Measurements from ENCODE around the gene TBCD.
"Not testable (repeated sequence)": the region's sequence is repeated elsewhere in the genome, so short reads cannot be mapped to it uniquely, and the experiment has no call there.

The TBCD gene

DNA sequence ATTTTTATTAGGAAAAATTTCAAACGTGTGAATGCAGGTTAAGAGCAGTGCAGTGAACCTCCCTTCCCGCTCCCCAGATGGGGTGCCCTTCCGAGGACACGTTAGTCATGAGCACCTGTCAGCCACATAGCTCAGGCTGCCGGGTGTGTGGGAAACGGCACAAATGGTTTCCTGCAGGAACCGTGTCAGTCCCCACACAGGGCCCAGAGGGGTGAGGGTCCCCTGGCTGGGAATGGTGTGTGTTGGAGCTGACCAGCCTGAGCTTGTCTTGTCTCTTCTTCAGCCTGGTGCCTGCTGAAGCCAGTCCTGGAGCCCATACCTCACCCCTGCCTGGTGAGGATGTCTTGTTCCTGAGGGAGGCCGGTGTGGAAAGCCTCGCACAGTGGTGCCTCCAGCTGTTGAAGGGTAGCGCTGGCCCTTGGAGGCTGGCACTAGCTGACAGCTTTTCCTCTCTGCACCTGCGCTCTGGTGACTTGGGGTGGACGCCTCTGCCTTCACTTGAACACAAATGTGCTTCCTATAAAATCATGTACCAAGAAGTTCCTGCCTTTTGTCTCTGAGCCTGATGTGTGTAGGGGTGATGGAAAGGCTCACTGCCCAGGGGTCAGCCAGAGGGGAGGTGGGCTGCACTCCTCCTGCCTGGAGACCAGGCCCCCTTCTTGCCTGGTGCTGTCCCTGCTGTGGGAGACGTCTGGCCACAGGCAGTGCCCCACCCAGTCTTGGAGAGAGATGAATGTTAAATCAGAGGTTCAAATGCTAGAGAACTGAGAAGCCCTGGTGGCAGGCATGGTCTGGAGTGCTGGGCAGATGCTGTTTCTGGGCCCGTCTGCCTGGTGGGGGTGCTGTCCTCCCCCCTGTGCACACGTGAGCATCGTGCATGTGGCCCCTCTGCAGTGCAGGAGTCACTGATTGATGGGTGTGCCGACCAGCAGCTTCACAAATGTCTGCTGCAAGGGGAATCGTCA, 190.6 kb downstream of the TBCD start:
- no peak for DNase-seq

GRCh38 chr17:82943339-82943738, 191.5 kb downstream of the TBCD start:
- DNase-seq, result no peak

GRCh38 chr17:82943751-82944150, 191.9 kb downstream of the TBCD start:
- no peak for DNase-seq

- DNase-seq, result no peak
Measured at GRCh38 chr17:82944990-82945389, 193.1 kb downstream of the TBCD start.

- DNase-seq, result no peak
Measured at GRCh38 chr17:82946081-82946480, 194.2 kb downstream of the TBCD start.

DNA sequence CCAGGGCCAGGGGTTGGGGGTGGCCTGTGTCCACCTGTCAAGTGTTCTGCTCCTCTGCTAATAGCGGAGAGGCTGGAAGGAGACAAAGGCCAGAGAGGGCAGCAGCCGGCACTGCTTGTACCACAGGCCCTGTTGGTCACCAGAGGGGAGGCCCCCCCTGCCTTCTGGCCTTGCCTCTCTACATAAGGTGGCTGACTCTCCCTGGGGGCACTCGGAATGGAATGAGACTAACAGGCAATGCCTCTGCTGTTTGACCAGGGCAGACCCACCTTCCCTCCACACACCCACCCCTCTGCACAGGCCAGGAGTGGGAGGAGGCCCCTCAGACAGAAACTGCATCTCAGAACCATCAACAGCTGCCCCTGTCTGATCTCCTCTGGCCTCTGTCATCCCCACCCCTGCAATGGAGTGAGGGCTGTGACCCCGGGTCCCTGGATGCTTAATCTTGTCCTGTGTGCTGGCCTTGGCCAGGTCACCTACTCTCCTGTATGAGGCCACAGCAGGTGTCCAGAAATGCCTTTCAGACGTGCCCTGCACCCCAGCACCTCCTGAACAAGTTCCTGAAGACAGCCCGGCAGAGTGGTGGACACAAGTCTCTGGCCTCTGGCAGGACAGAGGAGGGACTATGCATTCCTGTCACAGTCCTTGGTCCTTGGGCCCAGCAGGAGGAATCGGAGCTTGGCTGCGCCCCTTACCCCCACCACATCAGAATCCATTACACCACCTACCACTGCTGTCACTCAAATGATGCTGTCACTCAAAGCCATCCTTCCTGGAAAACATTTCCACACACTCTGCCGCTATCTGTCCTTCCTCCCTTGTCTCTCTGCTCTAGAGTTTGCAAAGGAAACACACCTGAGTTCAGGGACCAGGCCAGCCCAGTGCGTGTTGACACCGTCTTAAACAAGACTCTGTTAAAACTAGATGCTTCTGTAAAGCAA, 195.5 kb downstream of the TBCD start:
- DNase-seq, result no peak

- DNase-seq, result no peak
Measured at GRCh38 chr17:82948081-82948511, 196.2 kb downstream of the TBCD start.

GRCh38 chr17:82948957-82949356, 197.1 kb downstream of the TBCD start:
- no peak for DNase-seq

GRCh38 chr17:82949361-82949760, 197.5 kb downstream of the TBCD start:
- no peak for DNase-seq

GRCh38 chr17:82949984-82950383, 198.1 kb downstream of the TBCD start:
- no peak for DNase-seq

DNA sequence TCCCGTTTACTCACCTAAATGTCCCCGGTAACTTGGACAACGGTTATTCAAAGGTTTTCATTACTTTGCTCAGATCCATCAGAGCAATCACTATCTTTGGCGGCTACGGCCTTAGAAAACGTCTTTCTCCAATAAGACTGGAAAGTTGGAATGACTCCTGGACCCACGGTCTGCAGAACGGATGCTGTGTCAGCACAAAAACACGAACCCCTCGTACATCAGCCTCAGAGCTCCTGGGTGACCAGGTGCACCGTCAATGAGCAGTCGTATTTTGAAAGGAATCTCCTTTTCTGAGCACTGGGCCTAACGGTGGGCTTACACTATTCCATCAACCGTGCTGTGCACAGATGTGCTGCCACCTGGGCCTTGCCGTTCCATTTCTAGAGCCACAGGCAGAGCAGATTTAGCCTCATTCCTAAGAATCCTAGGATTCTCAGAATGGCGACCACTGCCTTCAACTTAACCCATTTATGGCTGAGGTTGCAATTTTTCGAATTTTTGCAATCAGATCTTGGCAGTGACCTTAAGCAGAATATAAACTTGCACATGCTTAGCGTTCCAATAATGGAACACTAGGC, 198.7 kb downstream of the TBCD start:
- DNase-seq, result no peak

- DNase-seq, result no peak
Measured at GRCh38 chr17:82952019-82952418, 200.2 kb downstream of the TBCD start.

DNA sequence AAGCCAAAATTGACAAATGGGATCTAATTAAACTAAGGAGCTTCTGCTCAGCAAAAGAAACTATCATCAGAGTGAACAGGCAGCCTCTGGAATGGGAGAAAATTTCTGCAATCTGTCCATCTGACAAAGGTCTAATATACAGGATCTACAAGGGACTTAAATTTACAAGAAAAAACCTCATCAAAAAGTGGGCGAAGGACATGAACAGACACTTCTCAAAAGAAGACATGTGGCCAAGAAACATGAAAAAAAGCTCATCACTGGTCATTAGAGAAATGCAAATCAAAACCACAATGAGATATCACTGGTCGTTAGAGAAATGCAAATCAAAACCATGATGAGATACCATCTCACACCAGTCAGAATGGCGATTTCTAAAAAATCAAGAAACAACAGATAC, 203.2 kb downstream of the TBCD start:
- not testable (repeated sequence) for DNase-seq

DNA sequence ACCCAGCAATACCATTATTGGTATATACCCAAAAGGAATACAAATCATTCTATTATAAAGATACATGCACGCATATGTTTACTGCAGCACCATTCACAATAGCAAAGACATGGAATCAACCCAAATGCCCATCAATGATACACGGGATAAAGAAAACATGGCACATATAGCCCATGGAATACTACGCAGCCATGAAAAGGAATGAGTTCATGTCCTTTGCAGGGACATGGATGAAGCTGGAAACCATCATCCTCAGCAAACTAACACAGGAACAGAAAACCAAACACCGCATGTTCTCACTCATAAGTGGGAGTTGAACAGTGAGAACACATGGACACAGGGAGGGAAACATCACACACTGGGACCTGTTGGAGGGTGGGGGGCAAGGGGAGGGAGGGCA, 203.8 kb downstream of the TBCD start:
- DNase-seq, result not testable (repeated sequence)

- no peak for DNase-seq
Measured at GRCh38 chr17:82956146-82956725, 204.4 kb downstream of the TBCD start.

- DNase-seq, result no peak
Measured at GRCh38 chr17:82956726-82957468, 205.0 kb downstream of the TBCD start.

- DNase-seq, result no peak
Measured at GRCh38 chr17:82957469-82957795, 205.6 kb downstream of the TBCD start.

GRCh38 chr17:82957961-82958561, 206.2 kb downstream of the TBCD start:
- no peak for DNase-seq

- no peak for DNase-seq
Measured at GRCh38 chr17:82959242-82959930, 207.5 kb downstream of the TBCD start.

GRCh38 chr17:82959990-82960418, 208.1 kb downstream of the TBCD start:
- DNase-seq, result no peak

Measured in CD4-positive, alpha-beta T cell treated with Interleukin-12 subunit alpha and Interleukin-12 subunit beta, for 1 hour (primary cell).